ENCODE measurements around the gene TNS1.

GRCh38 chr2:217821536-217822147, 181.2 kb downstream of the TNS1 start:
- TF ChIP-seq, protein P1, sequence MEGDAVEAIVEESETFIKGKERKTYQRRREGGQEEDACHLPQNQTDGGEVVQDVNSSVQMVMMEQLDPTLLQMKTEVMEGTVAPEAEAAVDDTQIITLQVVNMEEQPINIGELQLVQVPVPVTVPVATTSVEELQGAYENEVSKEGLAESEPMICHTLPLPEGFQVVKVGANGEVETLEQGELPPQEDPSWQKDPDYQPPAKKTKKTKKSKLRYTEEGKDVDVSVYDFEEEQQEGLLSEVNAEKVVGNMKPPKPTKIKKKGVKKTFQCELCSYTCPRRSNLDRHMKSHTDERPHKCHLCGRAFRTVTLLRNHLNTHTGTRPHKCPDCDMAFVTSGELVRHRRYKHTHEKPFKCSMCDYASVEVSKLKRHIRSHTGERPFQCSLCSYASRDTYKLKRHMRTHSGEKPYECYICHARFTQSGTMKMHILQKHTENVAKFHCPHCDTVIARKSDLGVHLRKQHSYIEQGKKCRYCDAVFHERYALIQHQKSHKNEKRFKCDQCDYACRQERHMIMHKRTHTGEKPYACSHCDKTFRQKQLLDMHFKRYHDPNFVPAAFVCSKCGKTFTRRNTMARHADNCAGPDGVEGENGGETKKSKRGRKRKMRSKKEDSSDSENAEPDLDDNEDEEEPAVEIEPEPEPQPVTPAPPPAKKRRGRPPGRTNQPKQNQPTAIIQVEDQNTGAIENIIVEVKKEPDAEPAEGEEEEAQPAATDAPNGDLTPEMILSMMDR (IDR thresholded peaks at IDR 0.05 in 2 of 3, conservative IDR thresholded peaks at IDR 0.05 in 1 of 3; ENCODE audit: insufficient read depth in 2 of 3, low read depth in 1 of 3, low read length in 3 of 3): no peak
- no peak for TF ChIP-seq ZNF121 (CRISPR knock-in tag; conservative IDR thresholded peaks at IDR 0.05)
- no peak for TF ChIP-seq SMARCE1 (IDR thresholded peaks at IDR 0.05)
- no peak for TF ChIP-seq ZMIZ1 (IDR thresholded peaks at IDR 0.05; ENCODE audit: low read depth in 2 of 2, low read length in 2 of 2)
- no peak for TF ChIP-seq CREB1 (IDR thresholded peaks at IDR 0.05)
- TF ChIP-seq CREB1 (CRISPR knock-in tag; IDR thresholded peaks at IDR 0.05): no peak
- TF ChIP-seq EHMT2 (IDR thresholded peaks at IDR 0.05): no peak
- TF ChIP-seq RAD21 (CRISPR knock-in tag; conservative IDR thresholded peaks at IDR 0.05 in 1 of 2, IDR thresholded peaks at IDR 0.05 in 1 of 2): no peak
- TF ChIP-seq, protein P2, sequence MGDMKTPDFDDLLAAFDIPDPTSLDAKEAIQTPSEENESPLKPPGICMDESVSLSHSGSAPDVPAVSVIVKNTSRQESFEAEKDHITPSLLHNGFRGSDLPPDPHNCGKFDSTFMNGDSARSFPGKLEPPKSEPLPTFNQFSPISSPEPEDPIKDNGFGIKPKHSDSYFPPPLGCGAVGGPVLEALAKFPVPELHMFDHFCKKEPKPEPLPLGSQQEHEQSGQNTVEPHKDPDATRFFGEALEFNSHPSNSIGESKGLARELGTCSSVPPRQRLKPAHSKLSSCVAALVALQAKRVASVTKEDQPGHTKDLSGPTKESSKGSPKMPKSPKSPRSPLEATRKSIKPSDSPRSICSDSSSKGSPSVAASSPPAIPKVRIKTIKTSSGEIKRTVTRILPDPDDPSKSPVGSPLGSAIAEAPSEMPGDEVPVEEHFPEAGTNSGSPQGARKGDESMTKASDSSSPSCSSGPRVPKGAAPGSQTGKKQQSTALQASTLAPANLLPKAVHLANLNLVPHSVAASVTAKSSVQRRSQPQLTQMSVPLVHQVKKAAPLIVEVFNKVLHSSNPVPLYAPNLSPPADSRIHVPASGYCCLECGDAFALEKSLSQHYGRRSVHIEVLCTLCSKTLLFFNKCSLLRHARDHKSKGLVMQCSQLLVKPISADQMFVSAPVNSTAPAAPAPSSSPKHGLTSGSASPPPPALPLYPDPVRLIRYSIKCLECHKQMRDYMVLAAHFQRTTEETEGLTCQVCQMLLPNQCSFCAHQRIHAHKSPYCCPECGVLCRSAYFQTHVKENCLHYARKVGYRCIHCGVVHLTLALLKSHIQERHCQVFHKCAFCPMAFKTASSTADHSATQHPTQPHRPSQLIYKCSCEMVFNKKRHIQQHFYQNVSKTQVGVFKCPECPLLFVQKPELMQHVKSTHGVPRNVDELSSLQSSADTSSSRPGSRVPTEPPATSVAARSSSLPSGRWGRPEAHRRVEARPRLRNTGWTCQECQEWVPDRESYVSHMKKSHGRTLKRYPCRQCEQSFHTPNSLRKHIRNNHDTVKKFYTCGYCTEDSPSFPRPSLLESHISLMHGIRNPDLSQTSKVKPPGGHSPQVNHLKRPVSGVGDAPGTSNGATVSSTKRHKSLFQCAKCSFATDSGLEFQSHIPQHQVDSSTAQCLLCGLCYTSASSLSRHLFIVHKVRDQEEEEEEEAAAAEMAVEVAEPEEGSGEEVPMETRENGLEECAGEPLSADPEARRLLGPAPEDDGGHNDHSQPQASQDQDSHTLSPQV (IDR thresholded peaks at IDR 0.05): no peak
- no peak for TF ChIP-seq TSC22D4 (tag; IDR thresholded peaks at IDR 0.05)
- TF ChIP-seq ZFP30 (CRISPR knock-in tag; IDR thresholded peaks at IDR 0.05; ENCODE audit: borderline replicate concordance): no peak
- TF ChIP-seq FOXM1 (IDR thresholded peaks at IDR 0.05; ENCODE audit: low read depth): no peak
- no peak for TF ChIP-seq FOXM1 (CRISPR knock-in tag; IDR thresholded peaks at IDR 0.05; ENCODE audit: low read depth)
- no peak for TF ChIP-seq MYNN (IDR thresholded peaks at IDR 0.05)
- no peak for TF ChIP-seq MYNN (CRISPR knock-in tag; IDR thresholded peaks at IDR 0.05)

Measured in K562 (cell line).